Hepatocyte (in vitro differentiated cells): Measurements from ENCODE around the gene OSTC. TPM values are rescaled to one million over a fixed set of nuclear protein-coding genes. Genes with fewer than 3 reads are reported as not detected.

ENCODE experiments used
- DNase-seq: peaks from one replicate; pipeline ENCODE4 v3.0.0-alpha.2; 2016; ENCODE audit warnings: low spot score
- H2AFZ ChIP-seq: fragments of 200-600 bp; sonication (generic); 2 replicates; pipeline ENCODE4 v1.6.0; 2016; ENCODE audit warnings: antibody characterized with exemption, mild to moderate bottlenecking
- H3K27ac ChIP-seq: fragments of 200-600 bp; sonication (generic); 2 replicates; pipeline ENCODE4 v1.5.1; 2016; ENCODE audit warnings: mild to moderate bottlenecking
- H3K27me3 ChIP-seq: fragments of 200-600 bp; sonication (generic); 2 replicates; pipeline ENCODE4 v1.6.1; 2016
- H3K36me3 ChIP-seq: fragments of 200-600 bp; sonication (generic); replicated peaks from 2 replicates; pipeline ENCODE4 v1.5.1; 2016; ENCODE audit warnings: low read depth; ENCODE audit not compliant: insufficient read depth
- H3K4me1 ChIP-seq: fragments of 200-600 bp; sonication (generic); 2 replicates; pipeline ENCODE4 v1.5.1; 2016; ENCODE audit warnings: mild to moderate bottlenecking, moderate library complexity; ENCODE audit not compliant: insufficient read depth
- H3K4me2 ChIP-seq: fragments of 200-600 bp; sonication (generic); 2 replicates; pipeline ENCODE4 v1.6.0; 2016
- H3K4me3 ChIP-seq: fragments of 200-600 bp; sonication (generic); 2 replicates; pipeline ENCODE4 v1.5.1; 2016; ENCODE audit warnings: mild to moderate bottlenecking
- H3K79me2 ChIP-seq: fragments of 200-600 bp; sonication (generic); 2 replicates; pipeline ENCODE4 v1.6.0; 2017; ENCODE audit warnings: mild to moderate bottlenecking
- H3K9me2 ChIP-seq: fragments of 200-600 bp; sonication (generic); replicated peaks from 2 replicates; pipeline ENCODE4 v1.6.0; 2017; ENCODE audit warnings: mild to moderate bottlenecking; ENCODE audit not compliant: insufficient read depth
- H3K9me3 ChIP-seq: fragments of 200-600 bp; sonication (generic); 2 replicates; pipeline ENCODE4 v1.5.1; 2016; ENCODE audit warnings: low read depth, mild to moderate bottlenecking
- H4K20me1 ChIP-seq: fragments of 200-600 bp; sonication (generic); 2 replicates; pipeline ENCODE4 v1.6.0; 2016; ENCODE audit warnings: mild to moderate bottlenecking; ENCODE audit not compliant: insufficient read depth, poor library complexity, severe bottlenecking
- EZH2 ChIP-seq: fragments of 200-600 bp; sonication (generic); IDR thresholded peaks from 2 replicates; pipeline ENCODE4 v1.6.1; 2016; ENCODE audit warnings: antibody characterized with exemption, mild to moderate bottlenecking, borderline replicate concordance
- EZH2phosphoT487 ChIP-seq: fragments of 200-600 bp; sonication (generic); IDR thresholded peaks from one replicate; pipeline ENCODE4 v1.6.1; 2018; ENCODE audit warnings: antibody characterized with exemption, mild to moderate bottlenecking, low read depth, moderate library complexity; ENCODE audit not compliant: unreplicated experiment, severe bottlenecking
- WGBS: methylation state at CpG from one replicate; pipeline ENCODE4 v1.1.6; 2016; ENCODE audit warnings: low lambda C conversion rate; ENCODE audit errors: missing lambda C conversion rate; 5-methylcytosine and 5-hydroxymethylcytosine counted together
- polyA plus RNA-seq: library from polyadenylated mRNA; unstranded; fragments of >200 nt; fragmentation: Nextera tagmentation; extraction: Ambion mirVana; gene quantifications from 2 replicates; pipeline ENCODE4 v1.2.1, GENCODE V29; 2016
- total RNA-seq: library from RNA; depleted of rRNA; stranded (reverse); fragments of >200 nt; gene quantifications from 2 replicates; pipeline ENCODE4 v1.2.3, GENCODE V29; 2014
- TF ChIP-seq, protein P1 (sequence below): fragments of 200-600 bp; sonication (generic); IDR thresholded peaks from 2 replicates; pipeline ENCODE4 v1.5.1; 2016; ENCODE audit warnings: antibody characterized with exemption, mild to moderate bottlenecking; ENCODE audit not compliant: poor library complexity

OSTC gene
- total and polyA plus RNA-seq, 2 experiments from 2014 or later, result 372 to 425 TPM

DNA sequence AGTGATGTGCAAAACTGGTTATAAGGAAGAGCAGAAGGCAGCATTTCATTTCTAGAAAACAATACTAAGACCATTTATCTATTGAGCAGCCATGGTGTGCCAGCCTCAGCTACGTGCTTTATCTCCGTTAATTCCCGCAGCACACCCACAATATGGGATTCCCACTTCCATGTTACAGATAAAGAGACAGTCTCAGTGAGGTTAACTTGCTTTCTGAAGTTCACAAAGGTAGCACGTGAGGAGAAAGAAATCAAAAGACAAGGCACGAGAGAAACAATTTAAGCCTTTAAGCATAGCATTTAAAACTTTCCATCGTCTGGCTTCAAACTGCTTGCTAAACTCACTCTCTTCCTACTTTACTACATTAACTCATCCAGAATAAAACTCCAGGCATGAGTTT, 38.0 kb upstream of the OSTC start:
- H3K4me1 ChIP-seq, result no peaks in the 10 kb centered on the region
- H3K9me3 ChIP-seq, result peaks cover 3% of the 10 kb centered on the region
- WGBS, result 49% methylated on average over 6 of the region's 6 CpGs
- H3K9me2 ChIP-seq, result no peaks in the 10 kb centered on the region
- no peak overlapping the region for H3K27ac ChIP-seq
- TF ChIP-seq EZH2 (no peak), EZH2phosphoT487 (no peak)
- TF ChIP-seq, protein P1, sequence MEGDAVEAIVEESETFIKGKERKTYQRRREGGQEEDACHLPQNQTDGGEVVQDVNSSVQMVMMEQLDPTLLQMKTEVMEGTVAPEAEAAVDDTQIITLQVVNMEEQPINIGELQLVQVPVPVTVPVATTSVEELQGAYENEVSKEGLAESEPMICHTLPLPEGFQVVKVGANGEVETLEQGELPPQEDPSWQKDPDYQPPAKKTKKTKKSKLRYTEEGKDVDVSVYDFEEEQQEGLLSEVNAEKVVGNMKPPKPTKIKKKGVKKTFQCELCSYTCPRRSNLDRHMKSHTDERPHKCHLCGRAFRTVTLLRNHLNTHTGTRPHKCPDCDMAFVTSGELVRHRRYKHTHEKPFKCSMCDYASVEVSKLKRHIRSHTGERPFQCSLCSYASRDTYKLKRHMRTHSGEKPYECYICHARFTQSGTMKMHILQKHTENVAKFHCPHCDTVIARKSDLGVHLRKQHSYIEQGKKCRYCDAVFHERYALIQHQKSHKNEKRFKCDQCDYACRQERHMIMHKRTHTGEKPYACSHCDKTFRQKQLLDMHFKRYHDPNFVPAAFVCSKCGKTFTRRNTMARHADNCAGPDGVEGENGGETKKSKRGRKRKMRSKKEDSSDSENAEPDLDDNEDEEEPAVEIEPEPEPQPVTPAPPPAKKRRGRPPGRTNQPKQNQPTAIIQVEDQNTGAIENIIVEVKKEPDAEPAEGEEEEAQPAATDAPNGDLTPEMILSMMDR, result no peak
- no peak overlapping the region for H3K4me3 ChIP-seq
- no peak for DNase-seq
- no peak overlapping the region for H2AFZ ChIP-seq
- no peaks in the 10 kb centered on the region for H4K20me1 ChIP-seq
- no peaks in the 10 kb centered on the region for H3K27me3 ChIP-seq
- H3K36me3 ChIP-seq, result no peaks in the 10 kb centered on the region
- no peaks in the 10 kb centered on the region for H3K79me2 ChIP-seq
- peak overlapping the region; percentile 34 for H3K4me2 ChIP-seq

DNA sequence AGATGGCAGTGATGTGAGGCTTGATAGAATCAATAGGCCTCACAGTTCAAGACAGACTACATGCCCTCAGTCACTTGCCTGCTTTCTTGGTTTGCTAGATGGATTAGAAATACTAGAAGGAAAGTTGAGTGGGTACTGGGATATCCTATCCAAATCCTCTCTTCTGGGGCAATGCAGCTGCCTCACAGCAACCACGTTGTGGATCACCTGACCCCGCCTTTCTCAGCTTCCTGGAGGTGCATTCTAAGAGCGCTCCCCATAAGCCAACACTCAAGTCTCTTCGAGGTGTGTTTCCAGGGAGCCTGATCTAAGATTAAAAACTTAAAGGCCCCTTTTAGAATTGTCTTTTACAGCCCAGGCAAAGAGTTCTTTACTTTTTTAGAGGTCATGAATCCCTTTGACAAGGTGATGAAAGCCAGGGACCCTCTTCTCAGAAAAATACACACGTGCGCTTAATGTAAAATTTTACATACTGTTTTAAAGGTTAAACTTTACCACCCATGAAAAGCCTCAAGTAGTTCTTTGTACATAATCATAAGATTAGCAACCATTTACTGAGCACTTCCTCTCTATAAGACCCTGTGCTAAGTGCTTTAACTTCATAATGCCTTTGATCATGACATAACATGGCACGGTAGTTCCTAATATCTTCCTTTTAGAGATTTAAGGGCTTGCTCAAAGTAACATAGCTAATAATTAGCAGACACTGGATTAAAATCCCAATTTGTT, 30.9 kb upstream of the OSTC start:
- 55% methylated on average over 7 of the region's 7 CpGs for WGBS
- peak overlapping the region; percentile 25 for H3K27ac ChIP-seq
- TF ChIP-seq EZH2, result no peak
- TF ChIP-seq, protein P1, result no peak
- TF ChIP-seq EZH2phosphoT487, result no peak
- peaks cover 38% of the 10 kb centered on the region for H3K79me2 ChIP-seq
- H4K20me1 ChIP-seq, result peaks cover 34% of the 10 kb centered on the region
- peaks cover 7% of the 10 kb centered on the region for H3K36me3 ChIP-seq
- no peaks in the 10 kb centered on the region for H3K27me3 ChIP-seq
- peaks cover 26% of the 10 kb centered on the region for H3K4me1 ChIP-seq
- H2AFZ ChIP-seq, result peak overlapping the region; percentile 81
- H3K9me3 ChIP-seq, result peaks cover 3% of the 10 kb centered on the region
- peak overlapping the region; percentile 71 for H3K4me2 ChIP-seq
- no peak for DNase-seq
- no peaks in the 10 kb centered on the region for H3K9me2 ChIP-seq
- peak overlapping the region; percentile 3 for H3K4me3 ChIP-seq

DNA sequence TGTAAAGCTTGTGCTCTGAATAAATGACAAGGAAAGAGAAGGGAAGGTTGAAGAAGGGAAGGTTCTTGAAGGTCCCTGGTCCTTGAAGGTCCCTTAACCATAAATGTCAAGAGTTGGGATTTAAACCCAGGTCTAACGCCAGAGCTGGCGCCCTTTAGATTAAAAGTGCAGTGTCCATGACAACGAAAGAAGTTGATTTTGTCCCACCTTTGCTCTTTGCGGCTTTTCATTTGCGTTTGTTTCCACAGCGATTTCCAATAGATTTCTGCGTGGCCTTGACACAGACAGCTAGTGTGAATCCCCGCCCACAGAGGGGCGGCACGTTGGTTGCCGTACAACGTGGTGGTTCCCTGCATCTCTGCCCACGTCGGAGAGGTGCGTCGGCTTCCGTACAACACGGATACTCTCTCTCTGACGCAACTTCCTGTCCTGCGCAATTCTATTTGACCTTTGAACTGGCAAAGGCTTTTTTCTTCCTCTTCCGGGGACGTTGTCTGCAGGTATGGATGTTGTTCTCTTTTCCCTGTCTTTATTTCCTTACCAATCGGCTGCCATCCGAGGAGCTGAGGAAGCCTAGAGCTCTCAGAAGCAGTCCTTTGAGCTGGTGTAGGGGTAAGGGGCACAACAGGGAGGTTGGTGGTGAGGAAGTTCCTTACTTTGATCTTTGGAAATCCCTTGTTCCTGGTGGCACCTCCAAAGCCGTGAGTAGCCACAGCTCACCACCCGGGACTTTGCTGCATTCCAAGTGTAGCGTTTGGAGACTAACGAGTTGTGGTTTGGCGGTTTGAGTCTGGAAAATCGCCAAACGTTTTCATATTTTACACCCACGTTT, 30.1 kb upstream of the OSTC start, which contains the start of gene RPL34:
Gene RPL34, plus strand, starts transcription at position 476 of the 832 bp plus-strand sequence. CDS start 1,384 bp downstream, outside the sequence.
- peaks cover 15% of the 10 kb centered on the region for H3K36me3 ChIP-seq
- H3K27me3 ChIP-seq, result no peaks in the 10 kb centered on the region
- H3K27ac ChIP-seq, result peak within 1 kb of the TSS; percentile 86
- H3K9me2 ChIP-seq, result no peaks in the 10 kb centered on the region
- peak within 1 kb of the TSS; percentile 81 for H2AFZ ChIP-seq
- peaks cover 3% of the 10 kb centered on the region for H3K9me3 ChIP-seq
- under 1% methylated on average over 32 of the region's 32 CpGs for WGBS
- peaks cover 41% of the 10 kb centered on the region for H4K20me1 ChIP-seq
- peak; percentile 98 for DNase-seq
- H3K4me3 ChIP-seq, result peak within 1 kb of the TSS; percentile 70
- TF ChIP-seq EZH2, result no peak
- H3K4me2 ChIP-seq, result peak within 1 kb of the TSS; percentile 89
- H3K79me2 ChIP-seq, result peaks cover 41% of the 10 kb centered on the region
- H3K4me1 ChIP-seq, result peaks cover 26% of the 10 kb centered on the region
